CD4-positive, CD25-positive, alpha-beta regulatory T cell (primary cell): ENCODE data around the gene DCBLD2. TPM values are rescaled to one million over a fixed set of nuclear protein-coding genes. Genes with fewer than 3 reads are reported as not detected.
A peak's percentile ranks its signal among the peaks of the same experiment; 100 is the strongest.

Experiments used
- ATAC-seq, 2 donors: fragments of 150-1000 bp; cut with Tn5 transposase; one replicate each; pipeline ENCODE4 v1.10.0; 2021; ENCODE audit warnings: low read depth in 2 of 2, moderate number of reproducible peaks in 2 of 2, moderate library complexity in 1 of 2
- DNase-seq, 3 donors: peaks; one replicate each; pipeline versions ENCODE4 v3.0.0 to v3.0.0-alpha.2; 2012 to 2022; ENCODE audit warnings: mixed read lengths in 1 of 3
- H3K27ac ChIP-seq: one replicate; pipeline ENCODE4 v1.7.0; 2013; ENCODE audit warnings: mild to moderate bottlenecking, low read length; ENCODE audit not compliant: insufficient read depth, poor library complexity, severe bottlenecking
- H3K27me3 ChIP-seq: one replicate; pipeline ENCODE4 v1.7.0; 2013; ENCODE audit warnings: low read length; ENCODE audit not compliant: control insufficient read depth, insufficient read depth
- H3K36me3 ChIP-seq: one replicate; pipeline ENCODE4 v1.7.0; 2013; ENCODE audit warnings: mild to moderate bottlenecking, low read length, moderate library complexity; ENCODE audit not compliant: control insufficient read depth, insufficient read depth
- H3K4me1 ChIP-seq: 2 replicates; pipeline ENCODE4 v1.7.0; 2013; ENCODE audit warnings: mild to moderate bottlenecking, low read length; ENCODE audit not compliant: insufficient read depth, control insufficient read depth, poor library complexity, severe bottlenecking
- H3K4me3 ChIP-seq: one replicate; pipeline ENCODE4 v1.7.0; 2013; ENCODE audit warnings: low read depth, mild to moderate bottlenecking, low read length, moderate library complexity
- H3K9me3 ChIP-seq, 2 experiments: 1 replicate in 1 of 2; 2 replicates in 1 of 2; pipeline ENCODE4 v1.7.0; 2013; ENCODE audit warnings: low read length in 2 of 2, mild to moderate bottlenecking in 1 of 2, moderate library complexity in 1 of 2; ENCODE audit not compliant: control insufficient read depth in 2 of 2
- H3K27ac Mint-ChIP-seq, 3 donors: one replicate each; pipeline ENCODE4 v1.8.0; 2020 to 2022; ENCODE audit warnings: mild to moderate bottlenecking in 3 of 3, mixed read lengths in 3 of 3, moderate library complexity in 2 of 3
- H3K27me3 Mint-ChIP-seq: one replicate; pipeline ENCODE4 v1.8.0; 2022; ENCODE audit warnings: mild to moderate bottlenecking, mixed read lengths
- H3K36me3 Mint-ChIP-seq: one replicate; pipeline ENCODE4 v1.8.0; 2020; ENCODE audit warnings: mixed read lengths
- H3K4me1 Mint-ChIP-seq, 4 donors: one replicate each; pipeline ENCODE4 v1.8.0; 2020 to 2022; ENCODE audit warnings: mixed read lengths in 4 of 4, mild to moderate bottlenecking in 1 of 4
- H3K4me3 Mint-ChIP-seq, 4 donors: one replicate each; pipeline ENCODE4 v1.8.0; 2020 to 2022; ENCODE audit warnings: mild to moderate bottlenecking in 4 of 4, mixed read lengths in 4 of 4, moderate library complexity in 3 of 4
- H3K9me3 Mint-ChIP-seq, 7 donors: one replicate each; pipeline ENCODE4 v1.8.0; 2020 to 2022; ENCODE audit warnings: mixed read lengths in 7 of 7, mild to moderate bottlenecking in 3 of 7, moderate library complexity in 2 of 7
- polyA plus RNA-seq, 4 donors: library from polyadenylated mRNA; unstranded; fragments of 300-500 nt; fragmentation: Illumina TruSeq; gene quantifications; one replicate each; pipeline ENCODE4 v1.2.3, GENCODE V29; 2021
- total RNA-seq: library from RNA; stranded (reverse); gene quantifications from one replicate; pipeline ENCODE4 v1.2.3, GENCODE V29; 2022

DCBLD2 gene
- total and polyA plus RNA-seq, 5 donors from 2014 or later = 0.18 to 1.5 (median 0.74) TPM

- no peak overlapping the region for H3K27ac ChIP-seq
- ATAC-seq (no peak), DNase-seq (no peak)
- Mint-ChIP-seq H3K4me1 (no peaks in the 10 kb centered on the region), H3K27me3 (peaks cover 22% of the 10 kb centered on the region), H3K27ac (peak overlapping the region in 1 of 3 donors; percentile 35), H3K36me3 (no peaks in the 10 kb centered on the region), H3K9me3 (peaks cover 0 to 2% (median 0%) of the 10 kb centered on the region in 7 donors), H3K4me3 (no peak overlapping the region)
- no peaks in the 10 kb centered on the region for H3K9me3 ChIP-seq
- no peak overlapping the region for H3K4me3 ChIP-seq
- H3K4me1 ChIP-seq = no peaks in the 10 kb centered on the region
- no peaks in the 10 kb centered on the region for H3K36me3 ChIP-seq
- peaks cover 7% of the 10 kb centered on the region for H3K27me3 ChIP-seq
These were observed 115.0 kb downstream of the DCBLD2 start for GRCh38 chr3:98786364-98787006.

DNA sequence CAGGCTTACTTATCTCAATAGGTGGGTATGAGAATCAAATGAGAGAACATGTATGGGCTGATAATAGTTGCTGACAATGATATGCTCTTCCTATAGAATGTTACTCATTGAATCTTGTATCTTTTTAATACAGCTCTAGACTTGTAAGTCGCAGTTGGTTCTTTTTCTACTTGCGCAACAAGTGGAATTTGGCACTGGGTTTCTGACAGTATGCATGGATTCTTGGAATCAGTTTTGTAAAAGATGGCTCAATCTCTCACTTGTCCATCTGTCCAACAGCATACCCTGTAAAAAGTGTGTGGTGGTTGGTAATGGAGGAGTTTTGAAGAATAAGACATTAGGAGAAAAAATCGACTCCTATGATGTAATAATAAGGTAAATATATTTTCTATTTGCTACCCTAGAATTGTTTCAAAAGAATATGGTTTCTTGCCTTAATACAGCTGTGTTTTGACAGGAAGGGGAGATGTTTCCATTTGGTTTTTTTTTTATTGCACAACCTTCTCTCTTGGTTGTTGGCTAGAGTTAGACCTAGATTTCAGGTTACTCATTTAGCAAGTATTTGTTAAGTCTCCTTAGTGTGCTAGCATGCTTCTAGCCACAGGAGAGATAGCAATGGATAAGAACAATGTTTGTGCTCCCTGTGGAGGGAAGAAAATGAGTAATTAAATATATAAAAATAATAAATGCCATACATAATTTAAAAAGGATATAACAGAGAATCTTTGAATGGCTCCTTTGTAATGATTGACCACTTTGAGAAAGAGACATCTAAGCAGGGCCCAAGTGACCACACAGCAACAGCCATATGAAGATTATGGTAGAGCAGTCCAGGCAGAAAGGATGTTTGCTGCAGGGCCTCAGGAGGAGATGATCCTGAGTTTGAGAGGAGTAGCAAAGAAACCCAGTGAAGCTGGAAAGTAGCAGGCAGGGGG is 116.6 kb downstream of the DCBLD2 start:
- Histone ChIP-seq H3K36me3 (no peaks in the 10 kb centered on the region), H3K4me3 (no peak overlapping the region), H3K27me3 (peaks cover 4% of the 10 kb centered on the region), H3K27ac (no peak overlapping the region), H3K9me3 (no peaks in the 10 kb centered on the region), H3K4me1 (no peaks in the 10 kb centered on the region)
- no peak for ATAC-seq
- DNase-seq = no peak
- Mint-ChIP-seq H3K27ac (no peak overlapping the region), H3K27me3 (peaks cover 20% of the 10 kb centered on the region), H3K4me1 (no peaks in the 10 kb centered on the region), H3K36me3 (no peaks in the 10 kb centered on the region), H3K9me3 (peaks cover 0 to 5% (median 0%) of the 10 kb centered on the region in 7 donors), H3K4me3 (no peak overlapping the region)

DNA sequence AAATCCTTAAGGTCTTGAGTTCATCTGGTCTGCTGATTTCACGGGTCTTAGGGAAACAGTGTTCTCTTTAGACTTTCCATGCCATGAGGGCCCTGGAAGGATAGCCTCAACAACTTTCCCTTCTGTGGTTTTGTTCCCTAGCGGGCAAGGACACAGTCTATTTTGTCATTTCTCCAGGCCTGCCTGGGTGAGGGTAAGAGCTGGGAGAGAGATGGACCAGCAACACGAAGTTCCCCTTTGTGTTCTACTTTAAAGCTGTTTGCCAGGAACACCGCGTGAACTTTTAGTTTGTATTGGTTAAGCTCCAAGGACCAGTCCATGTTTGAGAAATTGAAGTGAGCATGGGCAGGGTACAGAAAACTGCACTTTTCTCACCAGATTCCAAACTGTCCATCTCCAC is 117.5 kb downstream of the DCBLD2 start:
- no peaks in the 10 kb centered on the region for H3K27me3 ChIP-seq
- H3K4me1 ChIP-seq = no peaks in the 10 kb centered on the region
- Mint-ChIP-seq H3K9me3 (peaks cover 0 to 5% (median 0%) of the 10 kb centered on the region in 7 donors), H3K4me1 (no peaks in the 10 kb centered on the region), H3K27ac (no peak overlapping the region), H3K27me3 (peaks cover 12% of the 10 kb centered on the region), H3K4me3 (no peak overlapping the region), H3K36me3 (no peaks in the 10 kb centered on the region)
- H3K4me3 ChIP-seq = no peak overlapping the region
- H3K36me3 ChIP-seq = no peaks in the 10 kb centered on the region
- no peak overlapping the region for H3K27ac ChIP-seq
- DNase-seq (no peak), ATAC-seq (no peak)
- no peaks in the 10 kb centered on the region for H3K9me3 ChIP-seq

GRCh38 chr3:98782824-98783500 is 118.5 kb downstream of the DCBLD2 start:
- Histone ChIP-seq H3K36me3 (no peaks in the 10 kb centered on the region), H3K4me3 (no peak overlapping the region), H3K27ac (no peak overlapping the region), H3K4me1 (no peaks in the 10 kb centered on the region), H3K9me3 (no peaks in the 10 kb centered on the region), H3K27me3 (no peaks in the 10 kb centered on the region)
- ATAC-seq = no peak
- Mint-ChIP-seq H3K36me3 (no peaks in the 10 kb centered on the region), H3K9me3 (peaks cover 0 to 5% (median 0%) of the 10 kb centered on the region in 7 donors), H3K4me3 (no peak overlapping the region), H3K4me1 (no peaks in the 10 kb centered on the region), H3K27ac (no peak overlapping the region), H3K27me3 (peaks cover 12% of the 10 kb centered on the region)
- DNase-seq = no peak

DNA sequence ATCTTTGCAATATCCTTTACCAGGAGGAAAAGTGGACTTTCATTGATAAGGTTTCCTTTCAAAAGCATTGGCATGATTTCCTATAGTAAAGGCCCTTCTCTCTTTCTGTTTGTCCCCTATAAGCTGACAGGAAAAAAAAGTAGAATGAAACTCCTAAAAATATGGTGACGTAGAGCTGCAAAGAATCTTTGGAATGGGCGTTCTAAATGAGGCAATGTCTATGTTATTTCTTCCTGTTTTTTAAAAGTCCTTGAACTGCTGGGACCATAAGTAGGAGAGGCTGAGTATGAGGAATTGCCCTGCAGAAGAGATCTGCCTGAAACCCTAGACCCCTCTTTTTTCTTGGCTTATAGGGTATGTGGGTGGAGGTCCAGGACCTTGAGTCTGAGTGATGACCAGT is 121.2 kb downstream of the DCBLD2 start:
- Mint-ChIP-seq H3K27ac (no peak overlapping the region), H3K4me1 (no peaks in the 10 kb centered on the region), H3K9me3 (peaks cover 0 to 5% (median 0%) of the 10 kb centered on the region in 7 donors), H3K4me3 (no peak overlapping the region), H3K36me3 (no peaks in the 10 kb centered on the region), H3K27me3 (peaks cover 9% of the 10 kb centered on the region)
- Histone ChIP-seq H3K27me3 (peaks cover 4% of the 10 kb centered on the region), H3K27ac (no peak overlapping the region), H3K36me3 (no peaks in the 10 kb centered on the region), H3K4me1 (no peaks in the 10 kb centered on the region), H3K4me3 (no peak overlapping the region), H3K9me3 (no peaks in the 10 kb centered on the region)
- ATAC-seq (no peak), DNase-seq (no peak)

DNA sequence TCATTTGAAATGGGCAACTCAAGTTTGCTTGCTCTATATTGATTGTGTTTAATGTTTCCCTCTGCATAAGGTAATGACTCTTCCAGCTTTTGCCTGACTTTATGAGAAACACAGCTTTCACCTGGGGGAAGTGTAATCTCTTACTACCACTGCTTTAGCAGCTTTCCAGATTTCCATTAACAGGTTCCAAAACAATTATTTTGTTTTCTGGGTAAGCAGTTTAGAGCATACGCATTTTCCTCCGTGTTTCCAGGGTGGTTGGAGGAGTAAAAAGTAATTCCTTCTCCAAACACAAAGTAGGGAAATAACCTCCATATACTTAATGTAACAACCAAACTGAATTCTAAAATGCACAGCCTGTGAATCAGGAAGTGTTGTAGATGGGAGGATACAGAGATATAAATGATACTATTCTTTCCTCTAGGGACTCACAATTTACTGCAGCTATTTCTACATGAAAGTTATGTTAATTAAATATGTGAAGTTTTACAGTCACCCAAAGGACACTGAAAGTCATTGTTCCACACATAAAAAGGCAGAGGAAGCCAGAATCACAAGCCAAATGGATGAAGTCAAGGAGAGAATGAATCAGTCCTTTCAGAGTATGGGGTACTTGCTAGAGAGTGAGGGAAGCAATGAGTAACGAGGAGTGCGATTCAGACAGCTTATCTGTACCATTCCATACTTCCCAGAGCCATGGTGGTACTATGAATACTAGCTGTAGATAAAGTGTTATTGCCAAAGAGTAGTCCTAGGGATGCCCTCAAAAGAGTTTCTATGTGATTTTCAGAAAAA is 121.8 kb downstream of the DCBLD2 start:
- no peak overlapping the region for H3K27ac Mint-ChIP-seq
- H3K4me1 ChIP-seq = no peaks in the 10 kb centered on the region
- H3K27ac ChIP-seq = no peak overlapping the region
- peaks cover 4% of the 10 kb centered on the region for H3K27me3 ChIP-seq
- peaks cover 0 to 5% (median 0%) of the 10 kb centered on the region in 7 donors for H3K9me3 Mint-ChIP-seq
- DNase-seq = no peak
- H3K36me3 ChIP-seq = no peaks in the 10 kb centered on the region
- H3K4me3 Mint-ChIP-seq = no peak overlapping the region
- no peaks in the 10 kb centered on the region for H3K4me1 Mint-ChIP-seq
- no peak overlapping the region for H3K4me3 ChIP-seq
- no peaks in the 10 kb centered on the region for H3K9me3 ChIP-seq
- H3K27me3 Mint-ChIP-seq = peaks cover 6% of the 10 kb centered on the region
- ATAC-seq = no peak
- H3K36me3 Mint-ChIP-seq = no peaks in the 10 kb centered on the region

DNA sequence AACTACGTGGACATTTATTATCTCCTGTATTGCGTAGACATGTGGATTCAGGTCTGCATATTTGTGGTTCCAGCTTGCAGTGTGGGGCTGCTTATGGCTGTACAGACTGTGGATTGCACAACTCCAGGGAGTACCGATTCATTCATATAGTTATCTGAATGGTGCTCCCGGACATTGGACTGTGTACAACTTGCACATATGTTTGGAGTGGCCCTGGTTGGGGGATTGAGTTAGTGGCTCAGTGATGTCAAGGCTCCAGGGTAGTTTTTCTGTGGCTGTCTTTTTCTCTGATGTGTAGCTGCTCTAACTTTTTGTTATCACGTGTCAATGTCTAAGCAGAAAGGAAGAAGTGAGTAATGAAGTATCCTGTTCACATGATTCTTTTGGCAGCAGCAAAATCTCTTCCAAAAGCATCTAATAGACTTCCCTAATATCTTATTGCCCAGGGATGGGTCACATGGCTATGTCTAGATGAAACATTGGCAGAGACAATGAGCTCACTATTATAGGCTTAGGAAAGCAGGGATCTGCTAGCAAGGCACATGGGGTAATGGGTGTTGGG is 122.6 kb downstream of the DCBLD2 start:
- Mint-ChIP-seq H3K27ac (no peak overlapping the region), H3K36me3 (no peaks in the 10 kb centered on the region), H3K27me3 (peaks cover 5% of the 10 kb centered on the region), H3K9me3 (peaks cover 0 to 5% (median 0%) of the 10 kb centered on the region in 7 donors), H3K4me3 (no peak overlapping the region), H3K4me1 (no peaks in the 10 kb centered on the region)
- DNase-seq (no peak), ATAC-seq (peak in 1 of 2 donors; percentile 55)
- H3K36me3 ChIP-seq = no peaks in the 10 kb centered on the region
- no peak overlapping the region for H3K4me3 ChIP-seq
- no peaks in the 10 kb centered on the region for H3K4me1 ChIP-seq
- H3K27me3 ChIP-seq = peaks cover 6% of the 10 kb centered on the region
- H3K27ac ChIP-seq = no peak overlapping the region
- no peaks in the 10 kb centered on the region for H3K9me3 ChIP-seq
